UCSD-AML1 (cell line): ENCODE results near the gene ITPK1.
"Not testable (repeated sequence)": the region's sequence is repeated elsewhere in the genome, so short reads cannot be mapped to it uniquely, and the experiment has no call there.

ENCODE experiments used
- DNase-seq: peaks from one replicate; lab custom pipeline; 2025; ENCODE audit not compliant: unreplicated experiment; lab: John Stamatoyannopoulos, UW

Gene ITPK1

DNA sequence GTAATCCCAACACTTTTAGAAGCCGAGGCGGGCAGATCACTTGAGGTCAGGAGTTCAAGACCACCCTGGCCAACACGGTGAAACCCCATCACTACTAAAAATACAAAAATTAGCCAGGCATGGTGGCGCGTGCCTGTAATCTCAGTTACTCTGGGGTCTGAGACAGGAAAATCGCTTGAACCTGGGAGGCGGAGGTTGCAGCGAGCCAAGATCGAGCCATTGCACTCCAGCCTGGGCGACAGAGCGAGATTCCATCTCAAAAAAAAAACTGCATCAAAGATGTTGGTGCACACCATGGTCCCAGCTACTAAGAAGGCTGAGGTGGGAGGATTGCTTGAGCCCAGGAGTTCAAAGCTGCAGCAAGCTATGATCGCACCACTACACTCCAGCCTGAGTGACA lies 53.7 kb downstream of the ITPK1 start:
- DNase-seq, result not testable (repeated sequence)

DNA sequence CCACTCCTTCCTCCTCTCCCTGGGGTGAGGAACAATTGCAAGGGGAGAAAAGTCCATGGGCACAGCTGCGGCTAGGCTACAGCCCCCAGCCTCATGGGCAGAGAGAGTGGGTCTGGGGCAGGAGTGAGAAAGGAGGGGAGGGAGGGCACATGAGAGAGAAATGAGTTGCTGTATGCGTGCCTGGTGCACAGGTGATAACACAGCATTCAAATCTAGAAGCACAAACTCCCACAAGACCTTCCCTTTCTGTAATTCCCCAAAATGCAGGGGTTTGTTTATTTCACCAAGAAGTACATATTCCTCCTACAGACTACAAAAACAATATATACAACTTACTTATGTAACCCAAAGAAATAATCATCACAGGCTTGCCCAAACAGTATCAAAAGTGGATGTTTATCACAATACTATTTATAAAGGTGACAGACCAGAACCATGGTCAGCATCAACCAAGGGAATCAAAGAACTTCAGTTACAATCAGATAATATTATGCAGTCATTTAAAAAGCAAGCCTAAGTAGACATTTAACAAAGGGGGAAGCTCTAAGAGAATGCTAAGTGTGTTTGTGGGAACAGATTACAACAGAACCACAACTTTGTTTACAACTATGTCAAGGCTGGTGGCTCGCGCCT lies 54.2 kb downstream of the ITPK1 start:
- DNase-seq, result no peak

GRCh38 chr14:93060841-93061240 lies 54.9 kb downstream of the ITPK1 start:
- no peak for DNase-seq

DNA sequence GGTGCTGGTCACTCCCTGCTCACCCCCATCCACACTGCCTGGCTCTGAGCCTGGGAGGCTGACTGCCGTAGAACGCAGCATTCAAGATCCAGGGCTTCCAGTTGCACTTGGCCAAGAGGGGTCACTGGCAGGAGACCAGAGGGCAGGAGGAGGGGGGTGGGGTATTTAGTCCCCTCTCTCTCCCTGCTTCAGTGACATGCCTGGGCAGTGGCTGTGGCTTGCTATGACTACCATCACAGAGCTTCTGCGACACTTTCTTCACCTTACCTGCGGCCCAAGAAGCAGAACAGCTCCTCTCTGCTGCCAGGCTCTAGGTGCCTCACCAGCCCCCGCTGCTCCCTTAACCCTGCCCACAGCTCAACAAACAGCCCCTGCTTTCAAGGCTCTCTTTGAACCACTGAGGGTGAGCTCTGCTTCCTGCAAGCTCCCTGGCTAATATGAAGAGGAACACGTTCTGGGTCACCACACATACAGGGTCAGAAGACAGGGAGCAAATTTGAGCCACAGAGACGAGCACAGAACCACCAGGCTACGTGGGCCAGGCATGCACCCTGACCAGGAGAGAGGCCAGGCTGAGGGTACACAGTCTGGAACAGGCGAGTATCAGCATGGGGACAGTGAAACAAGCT lies 55.7 kb downstream of the ITPK1 start:
- DNase-seq, result peak; percentile 37

- no peak for DNase-seq
Measured at GRCh38 chr14:93059260-93059659, 56.5 kb downstream of the ITPK1 start.

DNA sequence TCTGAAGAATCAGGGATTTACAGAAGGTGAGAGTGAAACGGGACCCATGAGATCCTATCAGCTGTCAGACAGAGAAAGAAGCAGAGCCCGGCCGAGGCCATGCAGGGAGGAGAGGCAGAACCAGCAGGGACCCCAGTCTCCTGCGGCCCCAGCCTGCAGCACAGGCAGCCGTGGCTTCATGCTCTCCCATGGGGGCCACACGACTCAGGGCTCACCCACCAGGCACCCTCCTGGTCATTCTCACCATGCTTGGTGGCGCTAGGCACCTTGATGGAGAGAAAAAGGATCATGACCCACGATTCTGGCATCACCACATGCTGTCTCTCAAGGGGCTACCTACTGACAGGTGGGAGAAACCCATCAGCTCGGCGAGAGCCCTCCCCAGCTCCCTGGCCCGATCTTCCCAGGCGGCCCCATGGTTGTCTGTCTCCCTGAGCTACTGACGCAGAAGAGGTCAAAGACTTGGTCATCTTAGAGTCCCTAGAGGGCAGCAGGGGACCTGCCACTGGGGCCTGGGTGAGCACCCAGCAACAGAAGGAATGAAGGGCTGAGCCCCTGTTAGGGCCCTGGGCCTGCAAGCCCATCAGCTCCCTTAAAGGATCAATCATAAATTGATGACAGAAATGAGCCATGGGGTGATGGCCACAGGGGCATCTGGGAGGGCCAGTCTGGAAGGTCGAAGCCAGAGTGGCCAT lies 58.0 kb downstream of the ITPK1 start:
- no peak for DNase-seq

DNA sequence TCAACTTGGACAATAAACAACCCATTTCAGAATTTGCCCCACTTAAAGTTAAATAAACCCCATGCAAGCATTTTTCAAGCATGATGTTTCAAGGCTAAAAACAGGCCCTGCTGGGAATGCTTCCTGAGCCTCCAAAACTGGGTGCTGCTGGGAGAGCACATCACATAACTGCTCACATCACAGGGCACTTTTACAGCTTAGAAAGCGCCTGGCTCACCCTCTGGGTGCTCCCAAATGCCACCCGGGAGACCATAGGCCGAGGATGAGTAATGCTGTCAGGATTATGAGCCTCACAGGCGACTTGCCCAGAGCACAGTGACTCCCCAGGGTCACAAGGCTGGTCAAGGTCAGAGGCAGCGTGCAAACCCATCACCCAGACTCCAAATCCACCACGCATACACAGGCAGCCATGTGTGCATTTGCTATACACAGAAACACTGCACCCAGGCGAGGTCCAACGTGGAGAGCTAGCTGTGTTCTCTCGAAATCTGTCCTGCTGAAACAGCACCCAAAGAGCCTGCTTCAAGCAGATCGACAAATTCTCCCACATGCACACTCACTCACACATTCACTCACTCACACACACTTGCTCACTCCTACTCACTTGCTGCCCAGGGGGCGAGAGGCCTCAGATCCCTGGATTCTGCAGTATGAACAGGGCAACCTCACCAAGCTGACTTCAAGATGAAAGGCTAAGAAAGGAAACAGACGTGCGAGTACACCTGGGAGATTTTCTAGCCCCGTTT lies 58.7 kb downstream of the ITPK1 start:
- no peak for DNase-seq

- no peak for DNase-seq
Measured at GRCh38 chr14:93056166-93056839, 59.4 kb downstream of the ITPK1 start.

GRCh38 chr14:93055651-93056115 lies 60.0 kb downstream of the ITPK1 start:
- DNase-seq, result no peak

DNA sequence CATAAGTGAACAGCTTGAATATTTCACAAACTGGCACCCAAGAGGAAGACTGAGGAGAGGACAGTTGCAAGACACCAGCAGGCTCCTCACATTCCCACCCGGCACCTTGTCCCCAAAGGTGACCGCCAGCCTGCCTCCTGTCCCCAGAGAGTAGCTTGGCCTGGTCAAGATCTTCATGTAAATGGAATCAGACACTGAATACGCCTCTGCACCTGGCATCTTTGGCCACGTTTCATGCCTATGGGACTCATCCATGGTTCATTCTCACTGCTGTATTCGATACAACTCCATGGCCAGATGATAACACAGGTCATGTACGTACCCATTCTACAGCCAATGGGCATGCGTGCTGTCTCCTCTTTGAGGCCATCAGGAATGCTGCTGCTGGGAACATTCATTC lies 60.8 kb downstream of the ITPK1 start:
- no peak for DNase-seq

DNA sequence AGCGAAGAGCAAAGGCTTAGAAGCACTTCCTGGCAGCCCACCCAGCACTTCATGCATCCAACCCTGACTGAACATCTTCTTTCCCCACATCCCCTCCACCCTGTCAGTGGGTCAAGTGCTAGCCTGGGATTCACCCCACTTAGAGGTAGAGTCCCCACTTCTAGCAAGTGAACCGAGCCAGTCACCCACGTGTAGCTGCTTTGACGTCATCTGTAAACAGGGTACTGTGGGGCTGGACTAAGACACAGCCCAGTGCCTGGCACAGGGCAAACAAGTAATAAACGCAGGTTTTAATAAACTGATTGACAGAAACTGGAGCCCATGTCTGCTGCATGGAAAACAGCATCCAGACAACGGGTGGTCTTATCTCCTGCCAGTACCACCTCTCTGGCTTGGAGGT lies 61.7 kb downstream of the ITPK1 start:
- no peak for DNase-seq

GRCh38 chr14:93051600-93052546 lies 63.9 kb downstream of the ITPK1 start:
- no peak for DNase-seq

DNA sequence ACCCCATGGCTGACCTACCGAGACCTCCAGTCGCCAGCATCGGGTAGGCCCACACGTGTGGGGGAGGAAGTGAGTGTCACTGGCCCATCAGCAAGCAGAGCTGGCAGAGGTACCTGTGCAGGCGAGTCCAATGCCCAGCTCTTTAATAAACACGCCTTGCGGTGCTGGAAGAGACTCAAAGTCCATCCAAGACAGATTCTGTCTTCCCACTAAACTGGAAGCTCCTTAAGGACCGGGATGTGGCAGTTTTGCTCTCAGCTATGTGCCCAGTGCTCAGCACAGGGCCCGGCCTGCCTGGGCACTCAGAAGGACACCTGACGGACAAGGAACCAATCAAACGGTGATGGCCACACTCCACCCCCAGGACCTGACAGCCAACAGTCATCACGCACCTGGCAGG lies 65.0 kb downstream of the ITPK1 start:
- no peak for DNase-seq

- no peak for DNase-seq
Measured at GRCh38 chr14:93049867-93050331, 65.8 kb downstream of the ITPK1 start.

DNA sequence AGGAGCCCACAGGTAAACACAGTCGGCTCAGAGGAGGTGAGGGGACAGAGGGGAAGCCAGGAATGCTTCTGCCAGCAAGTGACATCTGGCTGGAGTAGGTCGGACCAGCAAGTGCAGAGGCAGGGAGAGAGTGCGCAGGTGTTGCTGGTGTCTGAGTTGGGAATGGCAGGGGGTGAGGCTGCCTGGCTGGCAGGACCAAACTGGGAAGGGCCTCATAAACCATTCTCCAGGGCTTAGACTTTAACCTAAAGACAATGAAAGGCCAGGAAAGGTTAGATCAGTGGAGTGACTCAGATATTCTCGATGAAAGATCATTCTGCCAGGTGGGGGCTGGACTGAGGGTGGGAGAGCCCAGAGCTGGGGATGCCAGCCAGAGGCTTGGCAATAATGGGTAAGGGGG lies 66.4 kb downstream of the ITPK1 start:
- DNase-seq, result no peak

- no peak for DNase-seq
Measured at GRCh38 chr14:93048843-93049242, 66.9 kb downstream of the ITPK1 start.

GRCh38 chr14:93047661-93048060 lies 68.1 kb downstream of the ITPK1 start:
- no peak for DNase-seq

GRCh38 chr14:93047157-93047556 lies 68.6 kb downstream of the ITPK1 start:
- DNase-seq, result no peak

- no peak for DNase-seq
Measured at GRCh38 chr14:93046705-93047050, 69.0 kb downstream of the ITPK1 start.
